Fibroblast of lung (primary cell): Measurements from ENCODE around the gene PTPRQ.

Experiments used
- EZH2 ChIP-seq: IDR thresholded peaks from 2 replicates; pipeline ENCODE4 v1.5.1; 2012; ENCODE audit warnings: low read length, control low read depth, mild to moderate bottlenecking; ENCODE audit errors: missing control alignments
- TF ChIP-seq, protein P1 (sequence below), 2 donors: IDR thresholded peaks in 1 of 2; conservative IDR thresholded peaks in 1 of 2; 1 replicate in 1 of 2; 2 replicates in 1 of 2; pipeline ENCODE4 v1.5.1; 2011 to 2012; ENCODE audit warnings: low read length in 2 of 2, control low read depth in 1 of 2, inconsistent platforms in 1 of 2, low read depth in 1 of 2, mild to moderate bottlenecking in 1 of 2

DNA sequence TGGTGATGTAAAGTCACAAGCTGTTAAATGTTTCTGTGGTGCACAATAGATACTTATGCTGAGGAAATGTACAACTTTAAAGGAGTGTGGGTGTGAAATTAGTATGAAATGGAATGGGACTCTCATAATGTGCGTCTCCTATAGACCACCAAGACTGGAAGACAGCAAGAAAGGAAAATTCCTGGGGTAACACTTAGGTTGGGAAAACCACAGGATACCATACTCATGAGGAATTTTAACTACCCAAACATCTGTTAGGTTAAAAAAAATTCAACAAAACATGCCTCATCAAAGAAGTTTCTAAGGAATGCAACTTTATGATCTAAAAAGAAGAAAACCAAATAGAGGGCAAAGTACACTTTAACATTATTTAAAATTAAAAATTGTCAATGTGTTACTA, 149.7 kb downstream of the PTPRQ start:
- TF ChIP-seq, protein P1, sequence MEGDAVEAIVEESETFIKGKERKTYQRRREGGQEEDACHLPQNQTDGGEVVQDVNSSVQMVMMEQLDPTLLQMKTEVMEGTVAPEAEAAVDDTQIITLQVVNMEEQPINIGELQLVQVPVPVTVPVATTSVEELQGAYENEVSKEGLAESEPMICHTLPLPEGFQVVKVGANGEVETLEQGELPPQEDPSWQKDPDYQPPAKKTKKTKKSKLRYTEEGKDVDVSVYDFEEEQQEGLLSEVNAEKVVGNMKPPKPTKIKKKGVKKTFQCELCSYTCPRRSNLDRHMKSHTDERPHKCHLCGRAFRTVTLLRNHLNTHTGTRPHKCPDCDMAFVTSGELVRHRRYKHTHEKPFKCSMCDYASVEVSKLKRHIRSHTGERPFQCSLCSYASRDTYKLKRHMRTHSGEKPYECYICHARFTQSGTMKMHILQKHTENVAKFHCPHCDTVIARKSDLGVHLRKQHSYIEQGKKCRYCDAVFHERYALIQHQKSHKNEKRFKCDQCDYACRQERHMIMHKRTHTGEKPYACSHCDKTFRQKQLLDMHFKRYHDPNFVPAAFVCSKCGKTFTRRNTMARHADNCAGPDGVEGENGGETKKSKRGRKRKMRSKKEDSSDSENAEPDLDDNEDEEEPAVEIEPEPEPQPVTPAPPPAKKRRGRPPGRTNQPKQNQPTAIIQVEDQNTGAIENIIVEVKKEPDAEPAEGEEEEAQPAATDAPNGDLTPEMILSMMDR (conservative IDR thresholded peaks at IDR 0.05 in 1 of 2, IDR thresholded peaks at IDR 0.05 in 1 of 2; ENCODE audit: low read depth in 1 of 2, low read length in 2 of 2): no peak
- TF ChIP-seq EZH2: no peak
